HL-60 (cell line): ENCODE measurements around the gene DDX46.
"Not testable (repeated sequence)": the region's sequence is repeated elsewhere in the genome, so short reads cannot be mapped to it uniquely, and the experiment has no call there.

ENCODE experiments used
- DNase-seq, 2 experiments: peaks; one replicate each; pipeline ENCODE4 v3.0.0-alpha.2; 2010 to 2020; ENCODE audit warnings: low read depth in 1 of 2, low spot score in 1 of 2
- H3K27ac ChIP-seq: fragments of 250-450 bp; sonication (Bioruptor Pico); replicated peaks from 2 replicates; pipeline ENCODE4 v1.5.1; 2020; ENCODE audit warnings: mild to moderate bottlenecking, moderate library complexity
- H3K27me3 ChIP-seq: fragments of 250-450 bp; sonication (Bioruptor Pico); 2 replicates; pipeline ENCODE4 v1.5.1; 2021; ENCODE audit warnings: mild to moderate bottlenecking, moderate library complexity; ENCODE audit not compliant: insufficient read depth, poor library complexity, severe bottlenecking
- H3K4me3 ChIP-seq: replicated peaks from 2 replicates; pipeline ENCODE4 v1.5.1; 2011; ENCODE audit warnings: mild to moderate bottlenecking, control low read depth, low read length; ENCODE audit not compliant: insufficient read depth
- GABPA ChIP-seq: IDR thresholded peaks from 2 replicates; pipeline ENCODE4 v1.6.1; 2012; ENCODE audit warnings: low read depth
- POLR2AphosphoS5 ChIP-seq: IDR thresholded peaks from 2 replicates; pipeline ENCODE4 v1.6.1; 2012; ENCODE audit warnings: low read depth
- SPI1 ChIP-seq: IDR thresholded peaks from 2 replicates; pipeline ENCODE4 v1.6.1; 2012; ENCODE audit warnings: low read depth, mild to moderate bottlenecking, borderline replicate concordance
- TF ChIP-seq, protein P1 (sequence below): IDR thresholded peaks from 2 replicates; pipeline ENCODE4 v1.6.1; 2012; ENCODE audit warnings: low read depth; ENCODE audit not compliant: insufficient replicate concordance
- TF ChIP-seq, protein P2 (sequence below): IDR thresholded peaks from one replicate; pipeline ENCODE4 v1.5.1; 2011; ENCODE audit warnings: low read length, control low read depth, inconsistent platforms; ENCODE audit not compliant: insufficient read depth

Gene DDX46

DNA sequence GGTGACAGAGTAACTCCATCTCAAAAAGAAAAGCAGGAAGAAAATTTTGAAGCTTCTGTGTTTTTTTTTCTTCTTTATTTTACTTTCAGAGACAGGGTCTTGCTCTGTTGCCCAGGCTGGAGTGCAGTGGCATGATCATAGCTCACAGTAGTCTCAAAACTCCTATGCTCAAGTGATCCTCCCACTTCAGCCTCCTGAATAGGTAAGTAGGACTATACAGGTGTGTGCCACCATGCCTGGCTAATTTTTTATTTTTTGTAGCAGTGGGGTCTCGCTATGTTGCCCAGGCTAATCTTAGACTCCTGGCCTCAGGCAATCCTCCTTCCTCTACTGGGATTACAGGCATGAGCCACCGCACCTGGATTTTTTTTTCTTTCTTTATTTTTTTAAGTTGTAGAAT is 77.0 kb downstream of the DDX46 start:
- no peak overlapping the region for H3K27ac ChIP-seq
- TF ChIP-seq POLR2AphosphoS5 (no peak), GABPA (no peak), SPI1 (no peak)
- TF ChIP-seq, protein P1, sequence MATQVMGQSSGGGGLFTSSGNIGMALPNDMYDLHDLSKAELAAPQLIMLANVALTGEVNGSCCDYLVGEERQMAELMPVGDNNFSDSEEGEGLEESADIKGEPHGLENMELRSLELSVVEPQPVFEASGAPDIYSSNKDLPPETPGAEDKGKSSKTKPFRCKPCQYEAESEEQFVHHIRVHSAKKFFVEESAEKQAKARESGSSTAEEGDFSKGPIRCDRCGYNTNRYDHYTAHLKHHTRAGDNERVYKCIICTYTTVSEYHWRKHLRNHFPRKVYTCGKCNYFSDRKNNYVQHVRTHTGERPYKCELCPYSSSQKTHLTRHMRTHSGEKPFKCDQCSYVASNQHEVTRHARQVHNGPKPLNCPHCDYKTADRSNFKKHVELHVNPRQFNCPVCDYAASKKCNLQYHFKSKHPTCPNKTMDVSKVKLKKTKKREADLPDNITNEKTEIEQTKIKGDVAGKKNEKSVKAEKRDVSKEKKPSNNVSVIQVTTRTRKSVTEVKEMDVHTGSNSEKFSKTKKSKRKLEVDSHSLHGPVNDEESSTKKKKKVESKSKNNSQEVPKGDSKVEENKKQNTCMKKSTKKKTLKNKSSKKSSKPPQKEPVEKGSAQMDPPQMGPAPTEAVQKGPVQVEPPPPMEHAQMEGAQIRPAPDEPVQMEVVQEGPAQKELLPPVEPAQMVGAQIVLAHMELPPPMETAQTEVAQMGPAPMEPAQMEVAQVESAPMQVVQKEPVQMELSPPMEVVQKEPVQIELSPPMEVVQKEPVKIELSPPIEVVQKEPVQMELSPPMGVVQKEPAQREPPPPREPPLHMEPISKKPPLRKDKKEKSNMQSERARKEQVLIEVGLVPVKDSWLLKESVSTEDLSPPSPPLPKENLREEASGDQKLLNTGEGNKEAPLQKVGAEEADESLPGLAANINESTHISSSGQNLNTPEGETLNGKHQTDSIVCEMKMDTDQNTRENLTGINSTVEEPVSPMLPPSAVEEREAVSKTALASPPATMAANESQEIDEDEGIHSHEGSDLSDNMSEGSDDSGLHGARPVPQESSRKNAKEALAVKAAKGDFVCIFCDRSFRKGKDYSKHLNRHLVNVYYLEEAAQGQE: no peak
- TF ChIP-seq, protein P2, sequence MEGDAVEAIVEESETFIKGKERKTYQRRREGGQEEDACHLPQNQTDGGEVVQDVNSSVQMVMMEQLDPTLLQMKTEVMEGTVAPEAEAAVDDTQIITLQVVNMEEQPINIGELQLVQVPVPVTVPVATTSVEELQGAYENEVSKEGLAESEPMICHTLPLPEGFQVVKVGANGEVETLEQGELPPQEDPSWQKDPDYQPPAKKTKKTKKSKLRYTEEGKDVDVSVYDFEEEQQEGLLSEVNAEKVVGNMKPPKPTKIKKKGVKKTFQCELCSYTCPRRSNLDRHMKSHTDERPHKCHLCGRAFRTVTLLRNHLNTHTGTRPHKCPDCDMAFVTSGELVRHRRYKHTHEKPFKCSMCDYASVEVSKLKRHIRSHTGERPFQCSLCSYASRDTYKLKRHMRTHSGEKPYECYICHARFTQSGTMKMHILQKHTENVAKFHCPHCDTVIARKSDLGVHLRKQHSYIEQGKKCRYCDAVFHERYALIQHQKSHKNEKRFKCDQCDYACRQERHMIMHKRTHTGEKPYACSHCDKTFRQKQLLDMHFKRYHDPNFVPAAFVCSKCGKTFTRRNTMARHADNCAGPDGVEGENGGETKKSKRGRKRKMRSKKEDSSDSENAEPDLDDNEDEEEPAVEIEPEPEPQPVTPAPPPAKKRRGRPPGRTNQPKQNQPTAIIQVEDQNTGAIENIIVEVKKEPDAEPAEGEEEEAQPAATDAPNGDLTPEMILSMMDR: no peak
- no peaks in the 10 kb centered on the region for H3K27me3 ChIP-seq
- no peak for DNase-seq
- no peak overlapping the region for H3K4me3 ChIP-seq

DNA sequence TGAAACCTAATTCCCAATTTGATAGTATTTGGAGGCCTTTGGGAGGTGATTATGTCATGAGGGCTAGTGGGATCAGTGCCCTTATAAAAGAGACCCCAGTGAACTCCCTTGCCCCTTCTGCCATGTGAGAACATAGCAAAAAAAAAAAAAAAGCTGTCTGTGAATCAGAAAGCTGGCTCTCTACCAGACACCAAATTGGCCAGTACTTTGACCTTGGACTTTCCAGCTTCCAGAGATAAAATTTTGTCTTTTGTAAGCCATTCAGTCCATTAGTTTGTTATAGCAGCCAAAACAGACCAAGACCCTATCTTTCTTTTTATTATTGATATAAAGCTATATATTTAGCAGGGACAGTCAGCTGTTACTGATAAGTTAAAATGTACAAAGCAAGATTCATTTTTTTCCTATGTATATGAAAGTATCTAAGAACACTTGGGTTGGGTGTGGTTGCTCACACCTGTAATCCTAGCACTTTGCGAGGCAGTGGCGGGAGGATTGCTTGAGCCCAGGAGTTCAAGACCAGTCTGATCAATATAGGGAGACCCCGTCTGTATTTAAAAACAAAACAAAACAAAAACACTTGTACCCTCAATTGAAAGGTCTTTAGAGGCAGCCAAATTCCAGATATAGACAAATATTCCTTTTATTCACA is 79.1 kb downstream of the DDX46 start:
- Histone ChIP-seq H3K27ac (no peak overlapping the region), H3K27me3 (no peaks in the 10 kb centered on the region), H3K4me3 (no peak overlapping the region)
- TF ChIP-seq, protein P2: no peak
- TF ChIP-seq POLR2AphosphoS5: no peak
- no peak for TF ChIP-seq SPI1
- no peak for TF ChIP-seq GABPA
- no peak for DNase-seq

DNA sequence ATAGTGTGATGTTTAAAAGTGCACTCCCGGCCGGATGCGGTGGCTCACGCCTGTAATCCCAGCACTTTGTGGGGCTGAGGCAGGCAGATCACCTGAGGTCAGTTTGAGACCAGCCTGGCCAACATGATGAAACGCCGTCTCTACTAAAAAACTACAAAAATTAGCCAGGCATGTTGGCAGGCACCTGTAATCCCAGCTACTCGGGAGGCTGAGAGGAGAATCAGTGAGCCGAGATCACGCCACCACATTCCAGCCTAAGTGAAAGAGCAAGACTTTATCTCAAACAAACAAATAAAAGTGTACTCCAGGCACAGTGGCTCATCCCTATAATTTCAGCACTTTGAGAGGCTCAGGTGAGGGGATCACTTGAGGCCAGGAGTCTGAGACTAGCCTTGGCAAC is 79.8 kb downstream of the DDX46 start:
- not testable (repeated sequence) for H3K27ac ChIP-seq, H3K4me3 ChIP-seq, DNase-seq, H3K27me3 ChIP-seq

DNA sequence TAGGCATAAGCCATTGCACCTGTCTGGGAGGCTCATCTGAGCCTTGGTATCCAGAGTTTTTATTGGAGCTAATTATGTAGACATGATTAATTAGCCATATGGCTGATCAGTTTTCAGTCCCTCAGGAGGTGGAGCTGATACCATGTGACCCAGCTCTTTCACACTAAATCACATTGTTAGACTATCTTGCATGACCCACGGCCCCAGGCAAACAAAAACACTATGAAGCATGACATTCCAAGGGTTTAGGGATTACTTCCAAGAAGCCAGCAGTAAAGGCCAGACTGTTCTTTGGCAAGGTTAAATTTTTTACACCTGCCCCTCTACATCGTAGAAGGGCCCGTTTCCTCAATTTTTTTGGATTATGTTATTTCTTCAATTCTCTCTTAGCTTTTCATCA is 82.2 kb downstream of the DDX46 start:
- H3K27me3 ChIP-seq: no peaks in the 10 kb centered on the region
- TF ChIP-seq, protein P1: no peak
- TF ChIP-seq SPI1 (no peak), POLR2AphosphoS5 (no peak), GABPA (no peak)
- TF ChIP-seq, protein P2: no peak
- no peak overlapping the region for H3K27ac ChIP-seq
- no peak for DNase-seq
- H3K4me3 ChIP-seq: no peak overlapping the region
